Liver (tissue), 3 donors: ENCODE measurements around the gene LBH.

Experiments used
- CTCF ChIP-seq: fragments of 150-350 bp; IDR thresholded peaks from 2 replicates; pipeline ENCODE4 v1.5.1; 2017; ENCODE audit warnings: improper control_type of control experiment, low read depth, low read length; ENCODE audit not compliant: missing input control
- FOXA1 ChIP-seq: IDR thresholded peaks from 2 replicates; pipeline ENCODE4 v1.6.1; 2016; ENCODE audit warnings: antibody characterized with exemption
- GABPA ChIP-seq, 2 donors: IDR thresholded peaks in 1 of 2; conservative IDR thresholded peaks in 1 of 2; 2 replicates each; pipeline ENCODE4 v1.6.1; 2016; ENCODE audit warnings: antibody characterized with exemption in 2 of 2, mild to moderate bottlenecking in 1 of 2, moderate library complexity in 1 of 2
- HNF4A ChIP-seq, 2 donors: conservative IDR thresholded peaks; 2 replicates each; pipeline ENCODE4 v1.6.1; 2016; ENCODE audit warnings: antibody characterized with exemption in 2 of 2, mild to moderate bottlenecking in 2 of 2
- NR2F2 ChIP-seq: IDR thresholded peaks from 2 replicates; pipeline ENCODE4 v1.6.1; 2016; ENCODE audit warnings: antibody characterized with exemption
- RAD21 ChIP-seq, 2 donors: IDR thresholded peaks; 2 replicates each; pipeline ENCODE4 v1.6.1; 2016; ENCODE audit warnings: antibody characterized with exemption in 2 of 2, mild to moderate bottlenecking in 2 of 2
- REST ChIP-seq: IDR thresholded peaks from 2 replicates; pipeline ENCODE4 v1.6.1; 2016; ENCODE audit warnings: antibody characterized with exemption, mild to moderate bottlenecking
- SP1 ChIP-seq: IDR thresholded peaks from 2 replicates; pipeline ENCODE4 v1.6.1; 2018; ENCODE audit warnings: antibody characterized with exemption, mild to moderate bottlenecking
- TAF1 ChIP-seq: conservative IDR thresholded peaks from 2 replicates; pipeline ENCODE4 v1.6.1; 2016; ENCODE audit warnings: antibody characterized with exemption, mild to moderate bottlenecking
- YY1 ChIP-seq: IDR thresholded peaks from 2 replicates; pipeline ENCODE4 v1.6.1; 2016; ENCODE audit warnings: antibody characterized with exemption, mild to moderate bottlenecking
- ZBTB33 ChIP-seq: IDR thresholded peaks from 2 replicates; pipeline ENCODE4 v1.6.1; 2016; ENCODE audit warnings: antibody characterized with exemption
- donor health status: healthy.
- donor health status: healthy.

- TF ChIP-seq CTCF = no peak
- TF ChIP-seq ZBTB33 = no peak
- TF ChIP-seq REST = no peak
- no peak for TF ChIP-seq TAF1
- no peak for TF ChIP-seq FOXA1
- no peak for TF ChIP-seq YY1
- TF ChIP-seq SP1 = no peak
- TF ChIP-seq GABPA (IDR thresholded peaks at IDR 0.05 in 1 of 2, conservative IDR thresholded peaks at IDR 0.05 in 1 of 2) = no peak
- no peak for TF ChIP-seq HNF4A (conservative IDR thresholded peaks at IDR 0.05)
- no peak for TF ChIP-seq NR2F2
- no peak for TF ChIP-seq RAD21 (IDR thresholded peaks at IDR 0.05)
These were observed 70.2 kb downstream of the LBH start for GRCh38 chr2:30301551-30301950.
